Measurements from ENCODE around the gene LAP3.

LAP3 gene

GRCh38 chr4:17589355-17589754 lies 12.4 kb downstream of the LAP3 start:
- peaks cover 14% of the 10 kb centered on the region; the same call in 1 of the 2 replicates for H3K36me3 ChIP-seq (ENCODE audit: low read length)
- no peak overlapping the region for H3K27ac ChIP-seq (ENCODE audit: low read depth, low read length)

GRCh38 chr4:17595471-17596005 lies 18.5 kb downstream of the LAP3 start:
- H4K20me1 ChIP-seq (ENCODE audit: low read depth, low read length), result no peaks in the 10 kb centered on the region
- TF ChIP-seq CTCF (IDR thresholded peaks at IDR 0.05; ENCODE audit: insufficient read depth, low read length, poor library complexity, severe bottlenecking) (no peak), EZH2phosphoT487 (conservative IDR thresholded peaks at IDR 0.05; ENCODE audit: low read length) (no peak)
- no peak overlapping the region for H2AFZ ChIP-seq (ENCODE audit: low read depth, low read length, severe bottlenecking)
- no peaks in the 10 kb centered on the region for H3K9me3 ChIP-seq (ENCODE audit: insufficient read depth, low read length)
- H3K4me3 ChIP-seq (ENCODE audit: insufficient read depth, low read length, poor library complexity, severe bottlenecking), result no peak overlapping the region
- H3F3A ChIP-seq (ENCODE audit: insufficient read depth), result no peaks in the 10 kb centered on the region; the same call in none of the 2 replicates
- peaks cover 13% of the 10 kb centered on the region; the same call in 1 of the 2 replicates for H3K36me3 ChIP-seq (ENCODE audit: low read length)
- H3K9me2 ChIP-seq (replicated peaks; ENCODE audit: insufficient read depth, low read length), result no peaks in the 10 kb centered on the region
- peaks cover 7% of the 10 kb centered on the region for H3K79me2 ChIP-seq (ENCODE audit: insufficient read depth, low read length)
- H3K9ac ChIP-seq (ENCODE audit: low read length), result no peak overlapping the region
- no peaks in the 10 kb centered on the region for H3K27me3 ChIP-seq (ENCODE audit: low read length)
- peak overlapping the region; percentile 38 for H3K4me2 ChIP-seq (ENCODE audit: low read depth, low read length, poor library complexity, severe bottlenecking)
- H3K27ac ChIP-seq (ENCODE audit: low read depth, low read length), result peak overlapping the region; percentile 65

More at GRCh38 chr4:17589355-17589754, 12.4 kb downstream of the LAP3 start:
- Histone ChIP-seq H3K27me3 (ENCODE audit: low read length) (no peaks in the 10 kb centered on the region), H3K4me3 (ENCODE audit: insufficient read depth, low read length, poor library complexity, severe bottlenecking) (no peak overlapping the region), H3K4me2 (ENCODE audit: low read depth, low read length, poor library complexity, severe bottlenecking) (no peak overlapping the region), H4K20me1 (ENCODE audit: low read depth, low read length) (no peaks in the 10 kb centered on the region), H3K9me2 (replicated peaks; ENCODE audit: insufficient read depth, low read length) (no peaks in the 10 kb centered on the region), H2AFZ (ENCODE audit: low read depth, low read length, severe bottlenecking) (no peak overlapping the region), H3K79me2 (ENCODE audit: insufficient read depth, low read length) (peaks cover 7% of the 10 kb centered on the region), H3K9ac (ENCODE audit: low read length) (no peak overlapping the region), H3F3A (ENCODE audit: insufficient read depth) (peaks cover 5% of the 10 kb centered on the region; the same call in 1 of the 2 replicates), H3K9me3 (ENCODE audit: insufficient read depth, low read length) (no peaks in the 10 kb centered on the region)
- no peak for TF ChIP-seq EZH2phosphoT487 (conservative IDR thresholded peaks at IDR 0.05; ENCODE audit: low read length)
- TF ChIP-seq CTCF (IDR thresholded peaks at IDR 0.05; ENCODE audit: insufficient read depth, low read length, poor library complexity, severe bottlenecking), result no peak

- no peak overlapping the region for H3K9ac ChIP-seq (ENCODE audit: low read length)
- H3K9me3 ChIP-seq (ENCODE audit: insufficient read depth, low read length), result no peaks in the 10 kb centered on the region
- H3K27me3 ChIP-seq (ENCODE audit: low read length), result no peaks in the 10 kb centered on the region
- no peaks in the 10 kb centered on the region for H3K9me2 ChIP-seq (replicated peaks; ENCODE audit: insufficient read depth, low read length)
- no peak overlapping the region for H3K4me2 ChIP-seq (ENCODE audit: low read depth, low read length, poor library complexity, severe bottlenecking)
- H2AFZ ChIP-seq (ENCODE audit: low read depth, low read length, severe bottlenecking), result no peak overlapping the region
- TF ChIP-seq CTCF (IDR thresholded peaks at IDR 0.05; ENCODE audit: insufficient read depth, low read length, poor library complexity, severe bottlenecking) (no peak), EZH2phosphoT487 (conservative IDR thresholded peaks at IDR 0.05; ENCODE audit: low read length) (no peak)
- H4K20me1 ChIP-seq (ENCODE audit: low read depth, low read length), result no peaks in the 10 kb centered on the region
- H3K4me3 ChIP-seq (ENCODE audit: insufficient read depth, low read length, poor library complexity, severe bottlenecking), result no peak overlapping the region
- H3K27ac ChIP-seq (ENCODE audit: low read depth, low read length), result no peak overlapping the region
- peaks cover 7% of the 10 kb centered on the region for H3K79me2 ChIP-seq (ENCODE audit: insufficient read depth, low read length)
- peaks cover 16% of the 10 kb centered on the region; the same call in 1 of the 2 replicates for H3K36me3 ChIP-seq (ENCODE audit: low read length)
- no peaks in the 10 kb centered on the region; the same call in none of the 2 replicates for H3F3A ChIP-seq (ENCODE audit: insufficient read depth)
Observed at GRCh38 chr4:17597517-17597916, 20.5 kb downstream of the LAP3 start.
